Effector CD4-positive, alpha-beta T cell (primary cell): ENCODE results near the gene MYO7A.

Experiments
- DNase-seq: peaks from one replicate; pipeline ENCODE4 v3.0.0-alpha.2; 2020

Gene MYO7A

DNA sequence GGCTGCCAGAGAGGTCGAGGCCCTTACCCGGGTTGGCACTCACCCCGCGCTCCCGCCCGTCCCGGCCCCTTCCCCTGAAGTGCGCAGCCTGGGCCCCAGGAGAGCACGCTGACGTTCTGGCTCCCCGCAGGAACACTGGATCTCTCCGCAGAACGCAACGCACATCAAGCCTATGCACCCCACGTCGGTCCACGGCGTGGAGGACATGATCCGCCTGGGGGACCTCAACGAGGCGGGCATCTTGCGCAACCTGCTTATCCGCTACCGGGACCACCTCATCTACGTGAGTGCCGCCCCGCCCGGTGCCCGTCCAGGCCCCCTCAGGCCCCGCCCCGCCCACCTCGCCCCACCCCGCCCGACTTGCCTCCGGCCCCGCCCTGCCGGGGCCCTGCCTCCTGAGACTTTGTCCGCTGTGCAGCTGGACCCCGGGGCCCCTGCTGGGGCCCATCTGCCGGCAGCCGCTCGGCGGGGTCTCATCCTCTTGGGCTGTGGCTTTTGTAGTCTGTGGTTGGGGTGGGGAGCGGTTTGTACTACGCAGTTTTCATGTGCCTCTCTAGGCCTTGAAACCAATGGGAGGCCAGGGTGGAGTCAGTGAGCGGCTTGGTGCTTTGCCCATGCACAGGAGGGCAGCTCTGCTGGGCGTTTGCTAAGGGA is 19.7 kb downstream of the MYO7A start:
- DNase-seq, result no peak

DNA sequence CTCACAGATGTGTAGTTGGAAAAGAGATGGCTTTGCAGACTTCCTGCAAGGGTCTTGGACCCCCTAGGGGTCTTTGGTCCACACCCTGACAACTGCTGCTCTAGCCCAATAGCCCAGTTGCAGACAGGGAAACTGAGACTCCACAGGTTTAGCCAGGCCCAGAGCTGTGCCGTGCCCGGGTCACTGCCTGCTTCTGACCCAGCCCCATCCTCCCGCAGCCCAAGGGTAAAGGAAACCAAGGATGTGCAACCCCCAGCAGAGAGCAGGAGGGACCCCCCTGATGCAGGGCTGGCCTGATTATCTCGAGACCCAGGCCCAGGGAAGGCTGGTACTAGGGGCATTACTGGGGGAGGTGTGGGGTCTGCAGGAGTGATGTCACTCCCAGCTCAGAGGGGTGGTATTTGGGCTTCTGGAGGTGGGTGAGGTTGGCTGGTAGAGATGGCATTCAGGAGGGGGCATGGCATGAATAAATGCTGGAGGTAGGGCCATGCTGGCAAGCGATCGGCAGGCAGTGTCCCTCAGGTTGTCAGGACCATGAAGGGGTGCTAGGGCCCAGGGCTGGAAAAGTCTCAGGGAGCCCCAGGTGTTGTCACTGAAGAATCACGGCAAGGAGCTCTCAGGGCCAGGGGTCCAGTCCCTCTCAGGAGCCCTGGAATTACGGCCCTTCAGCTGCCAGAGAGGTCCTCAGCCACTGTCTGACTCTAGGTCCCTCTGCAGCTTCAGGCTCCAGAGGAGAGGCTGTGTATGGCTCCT is 21.1 kb downstream of the MYO7A start:
- no peak for DNase-seq

DNA sequence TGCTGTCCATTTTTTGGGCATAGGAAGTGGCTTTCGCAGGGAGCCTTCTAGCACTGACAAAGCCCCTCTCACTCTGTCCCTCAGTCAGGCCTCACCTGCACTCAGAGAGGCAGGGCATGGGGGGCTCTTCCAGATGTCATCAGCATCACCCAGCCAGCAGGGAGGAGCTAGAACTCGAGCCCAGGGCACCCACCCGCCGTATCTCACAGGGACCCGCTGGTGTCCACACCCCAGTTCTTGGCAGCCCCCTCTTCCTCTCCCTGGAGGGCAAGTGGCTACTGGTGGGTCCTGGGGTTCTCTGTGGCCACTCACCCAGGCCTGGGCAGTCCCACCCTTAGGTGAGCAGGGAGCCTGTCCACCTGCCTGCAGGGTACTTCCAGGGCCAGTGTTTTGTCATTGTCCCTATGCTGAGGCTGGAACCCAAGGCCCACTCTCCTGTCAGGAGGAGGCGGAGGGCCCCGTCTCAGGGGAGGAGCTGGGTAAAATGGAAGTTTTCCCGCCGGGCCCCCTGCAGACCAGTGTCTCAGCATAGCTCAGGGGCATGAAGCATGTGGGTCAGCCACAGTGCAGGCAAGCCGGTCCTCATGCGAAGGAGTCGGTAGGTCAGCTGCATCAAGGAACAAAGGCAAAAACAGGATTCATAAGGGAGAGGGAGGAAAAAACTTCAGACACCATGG is 21.8 kb downstream of the MYO7A start:
- DNase-seq, result no peak

DNA sequence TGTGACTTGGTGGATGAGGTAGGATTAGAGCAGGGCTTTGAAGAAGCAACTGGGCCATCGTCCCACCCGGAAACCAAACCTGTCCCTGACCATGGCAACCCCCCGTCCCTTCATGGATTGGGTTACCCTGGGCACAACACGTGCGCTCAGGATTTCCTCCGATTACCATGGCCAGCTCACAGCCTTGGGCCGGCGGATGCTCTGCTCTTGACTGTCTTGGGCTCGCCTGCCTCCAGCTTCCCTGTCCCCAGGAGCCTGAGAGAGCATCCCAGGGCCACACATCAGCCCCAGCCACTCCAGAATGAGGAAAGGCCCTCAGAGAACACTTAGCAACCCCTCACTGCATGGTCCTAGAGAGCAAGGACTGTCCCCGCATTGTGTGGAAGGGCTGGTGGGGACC is 22.8 kb downstream of the MYO7A start:
- no peak for DNase-seq

DNA sequence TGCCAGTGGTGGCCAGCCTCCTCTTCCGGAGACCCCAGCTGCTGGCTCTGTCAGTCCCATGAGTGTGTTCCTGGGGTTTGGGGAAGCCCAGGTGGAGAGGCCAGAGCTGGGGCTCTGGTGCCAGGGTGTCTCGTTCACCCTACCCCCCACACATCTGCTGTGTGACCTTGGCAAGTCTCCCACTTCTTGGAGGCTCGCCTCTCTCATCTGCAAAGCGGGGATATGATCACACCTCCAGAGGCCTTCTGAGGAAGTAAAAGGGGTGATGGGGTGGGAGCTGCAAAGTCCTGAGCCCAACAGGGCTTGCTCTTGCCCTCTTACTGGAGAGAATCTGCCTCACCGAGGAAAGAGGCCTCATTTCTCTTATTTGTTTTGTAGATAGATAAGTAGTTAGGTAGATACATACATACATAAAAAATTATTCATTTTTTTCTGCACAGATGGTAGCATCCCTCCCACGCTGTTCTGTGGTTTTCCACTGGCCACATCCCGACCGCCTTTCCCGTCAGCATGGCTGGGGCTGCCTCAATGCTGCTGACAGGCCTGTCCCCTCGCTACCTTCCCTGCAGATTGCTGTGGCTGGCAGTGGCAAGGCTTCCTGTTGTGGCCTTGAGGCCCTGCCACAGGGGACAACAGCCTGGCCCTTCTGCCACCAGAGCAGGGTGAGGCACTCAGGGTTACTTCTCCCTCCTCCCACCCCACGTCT is 23.9 kb downstream of the MYO7A start:
- DNase-seq, result peak; percentile 20

DNA sequence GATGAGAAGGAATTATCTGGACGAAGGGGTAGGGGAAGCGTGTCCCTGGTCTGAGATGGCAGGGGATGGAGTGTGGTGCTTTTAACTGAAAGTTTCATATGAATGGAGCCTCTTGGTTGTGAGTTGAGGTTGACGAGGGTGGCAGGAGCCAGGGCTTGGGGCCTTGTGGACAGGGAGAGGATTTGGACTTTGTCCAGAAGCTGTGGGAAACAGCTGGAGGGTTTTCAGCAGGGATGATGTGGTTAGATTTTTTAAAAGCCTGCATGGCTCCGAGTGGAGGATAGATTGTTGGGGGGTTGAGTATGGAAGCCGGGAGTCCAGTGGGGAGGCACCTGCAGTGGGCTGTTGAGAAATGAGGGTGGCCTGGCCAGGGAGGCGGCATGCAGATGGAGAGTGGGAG is 24.8 kb downstream of the MYO7A start:
- DNase-seq, result no peak

DNA sequence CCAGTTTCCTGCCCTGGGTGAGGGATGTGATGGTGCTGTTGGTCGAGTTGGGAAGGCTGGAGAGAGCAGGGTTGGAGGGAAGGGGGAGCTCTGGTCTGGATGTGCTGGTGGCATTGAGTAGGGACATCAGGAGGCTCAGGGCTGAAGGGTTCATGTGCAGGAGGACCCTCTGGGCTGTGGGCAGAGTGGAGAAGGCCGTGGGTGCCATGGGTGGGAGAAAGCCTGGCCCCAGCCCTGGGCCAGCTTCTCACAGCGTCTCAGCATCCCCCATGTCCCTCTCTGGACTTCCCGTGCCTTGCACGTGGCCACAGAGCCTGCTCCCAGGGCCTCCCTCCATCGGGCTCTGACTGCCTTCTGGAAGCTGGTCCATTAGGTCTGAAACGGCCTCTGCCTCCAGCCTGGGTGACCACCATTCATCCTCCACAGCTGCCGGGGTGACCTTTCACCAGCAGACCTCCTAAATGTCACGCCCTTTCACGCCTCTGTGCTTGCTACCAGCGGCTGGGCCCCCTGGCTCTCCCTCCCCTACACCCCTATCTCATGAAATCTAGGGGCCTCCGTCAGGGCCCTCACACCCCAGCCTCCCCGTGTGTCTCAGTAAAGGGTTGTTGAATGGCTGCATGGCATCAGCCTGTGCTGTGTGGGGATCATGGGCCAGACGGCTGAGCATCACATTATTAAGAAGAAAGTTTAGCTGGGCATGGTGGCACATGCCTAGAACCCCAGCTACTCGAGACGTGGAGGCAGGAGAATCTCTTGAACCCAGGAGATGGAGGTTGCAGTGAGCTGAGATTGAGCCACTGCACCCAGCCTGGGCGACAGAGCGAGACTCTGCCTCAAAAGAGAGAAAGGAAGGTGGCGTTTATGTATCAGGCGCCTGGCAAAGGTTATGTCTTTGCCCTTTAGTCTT is 25.5 kb downstream of the MYO7A start:
- no peak for DNase-seq

DNA sequence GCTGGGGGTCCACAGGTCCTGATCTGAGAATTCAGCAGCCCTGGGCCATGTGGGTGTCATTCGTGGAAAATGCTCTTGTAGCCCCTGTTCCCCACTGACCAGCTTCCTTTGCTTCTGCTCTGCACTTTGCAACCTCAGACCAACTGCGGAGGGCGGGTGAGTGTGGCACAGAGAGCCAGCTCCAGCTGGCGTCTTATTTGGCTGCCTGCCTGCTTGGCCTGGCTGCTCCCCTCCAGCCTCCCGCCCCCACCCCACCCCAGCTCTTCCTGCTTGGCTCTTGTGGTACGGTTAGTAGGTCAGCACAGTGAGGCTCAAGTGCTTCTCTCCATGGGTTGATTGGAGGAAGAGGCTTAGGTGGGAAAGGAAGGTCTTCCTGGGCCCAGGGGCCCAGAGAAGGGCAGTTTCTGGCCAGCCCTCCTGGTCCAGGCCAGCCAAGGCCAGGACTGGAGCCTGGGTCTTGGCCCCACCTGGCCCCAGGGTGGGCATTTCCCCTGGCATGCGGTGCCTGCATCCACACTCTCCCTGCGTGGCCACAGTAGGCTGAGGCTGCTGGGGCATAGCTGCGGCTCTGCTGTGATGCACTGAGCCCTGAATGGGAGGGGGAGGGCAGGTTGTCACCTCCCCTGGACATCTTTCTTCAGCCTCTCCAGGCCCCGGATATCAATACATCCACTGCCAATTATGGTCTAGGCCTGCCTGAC is 26.5 kb downstream of the MYO7A start:
- no peak for DNase-seq

DNA sequence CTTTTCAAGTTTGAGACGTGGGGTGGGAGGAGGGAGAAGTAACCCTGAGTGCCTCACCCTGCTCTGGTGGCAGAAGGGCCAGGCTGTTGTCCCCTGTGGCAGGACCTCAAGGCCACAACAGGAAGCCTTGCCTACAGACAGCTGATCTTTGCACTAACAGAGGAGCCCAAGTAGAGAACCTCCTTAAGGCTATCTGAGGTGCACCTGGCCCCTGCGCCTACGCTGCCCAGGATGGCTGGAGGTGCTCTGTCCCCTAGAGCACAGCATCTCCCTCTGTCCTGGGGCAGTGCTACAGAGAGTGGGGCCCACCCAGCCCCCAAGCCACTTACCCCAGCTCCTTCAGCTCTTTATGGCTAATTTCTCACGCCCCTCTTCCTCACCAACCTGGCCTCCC is 27.0 kb downstream of the MYO7A start:
- no peak for DNase-seq

DNA sequence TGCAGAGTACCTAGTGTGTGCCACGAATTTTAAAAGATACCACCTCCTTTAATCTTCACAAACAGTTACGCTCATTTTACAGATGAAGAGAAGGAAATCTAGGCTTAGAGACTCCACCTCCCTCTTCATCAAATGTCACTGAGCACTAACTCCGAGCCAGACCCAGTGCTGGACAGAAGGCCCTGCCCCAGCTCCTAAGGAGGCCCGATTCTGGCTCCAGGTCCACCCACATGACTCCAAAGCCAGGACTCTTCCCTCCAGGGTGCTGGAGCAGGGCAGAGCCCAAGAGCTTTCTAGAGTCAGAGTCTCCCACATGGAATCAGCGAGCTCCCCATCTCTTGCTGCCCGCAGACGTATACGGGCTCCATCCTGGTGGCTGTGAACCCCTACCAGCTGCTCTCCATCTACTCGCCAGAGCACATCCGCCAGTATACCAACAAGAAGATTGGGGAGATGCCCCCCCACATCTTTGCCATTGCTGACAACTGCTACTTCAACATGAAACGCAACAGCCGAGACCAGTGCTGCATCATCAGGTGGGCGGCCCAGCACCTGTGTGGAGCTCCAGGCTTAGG is 27.6 kb downstream of the MYO7A start:
- DNase-seq, result no peak

DNA sequence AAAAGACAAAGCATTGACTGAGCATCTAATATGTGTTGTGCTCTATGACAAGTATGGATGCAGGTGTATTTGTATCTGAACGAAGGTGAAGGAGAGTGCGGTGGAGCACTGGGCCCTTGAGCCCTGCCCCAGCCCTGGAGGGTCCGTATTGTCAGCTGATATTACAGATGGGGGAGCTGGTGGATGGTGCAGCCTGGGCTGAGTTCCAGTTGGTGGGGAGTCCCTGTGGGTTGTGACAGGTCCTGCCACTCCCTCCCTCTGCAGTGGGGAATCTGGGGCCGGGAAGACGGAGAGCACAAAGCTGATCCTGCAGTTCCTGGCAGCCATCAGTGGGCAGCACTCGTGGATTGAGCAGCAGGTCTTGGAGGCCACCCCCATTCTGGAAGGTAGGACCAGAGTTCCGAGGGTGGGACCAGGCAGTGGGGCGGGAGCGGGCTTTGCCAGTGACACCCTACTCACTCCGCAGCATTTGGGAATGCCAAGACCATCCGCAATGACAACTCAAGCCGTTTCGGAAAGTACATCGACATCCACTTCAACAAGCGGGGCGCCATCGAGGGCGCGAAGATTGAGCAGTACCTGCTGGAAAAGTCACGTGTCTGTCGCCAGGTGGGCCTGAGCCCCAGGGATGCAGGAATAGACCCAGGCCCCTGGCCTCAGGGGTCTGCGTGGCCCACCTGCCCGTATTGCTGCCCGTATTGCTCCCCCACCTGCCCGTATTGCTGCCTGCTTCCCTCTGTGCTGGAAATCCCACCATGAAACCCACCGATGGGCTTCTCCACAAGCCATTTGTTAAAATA is 28.6 kb downstream of the MYO7A start:
- DNase-seq, result no peak

DNA sequence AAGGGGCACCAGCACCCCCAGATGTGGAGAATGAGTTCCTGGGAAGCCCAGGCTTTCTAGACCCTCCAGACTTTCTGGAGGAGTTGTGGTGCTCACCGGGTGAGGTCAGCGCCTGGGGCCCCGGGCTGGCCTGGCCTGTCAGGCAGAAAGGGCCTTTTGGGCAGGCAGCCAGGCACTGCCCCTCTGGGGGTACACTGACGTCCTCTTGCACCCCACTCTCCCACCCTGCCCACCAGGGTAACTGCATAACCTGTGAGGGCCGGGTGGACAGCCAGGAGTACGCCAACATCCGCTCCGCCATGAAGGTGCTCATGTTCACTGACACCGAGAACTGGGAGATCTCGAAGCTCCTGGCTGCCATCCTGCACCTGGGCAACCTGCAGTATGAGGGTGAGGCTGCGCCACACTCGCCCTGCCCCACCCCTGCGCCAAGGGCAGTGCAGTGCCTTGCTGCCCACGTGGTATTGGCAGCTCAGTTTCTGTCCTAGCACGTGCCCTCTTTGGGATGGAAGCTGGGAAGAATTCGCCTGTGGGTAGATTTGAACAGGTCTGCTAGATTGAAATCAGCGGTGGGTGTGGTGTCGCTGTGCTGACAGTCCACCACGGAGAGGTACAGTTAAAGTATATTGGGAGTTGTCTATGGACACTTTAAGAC is 30.1 kb downstream of the MYO7A start:
- DNase-seq, result no peak

DNA sequence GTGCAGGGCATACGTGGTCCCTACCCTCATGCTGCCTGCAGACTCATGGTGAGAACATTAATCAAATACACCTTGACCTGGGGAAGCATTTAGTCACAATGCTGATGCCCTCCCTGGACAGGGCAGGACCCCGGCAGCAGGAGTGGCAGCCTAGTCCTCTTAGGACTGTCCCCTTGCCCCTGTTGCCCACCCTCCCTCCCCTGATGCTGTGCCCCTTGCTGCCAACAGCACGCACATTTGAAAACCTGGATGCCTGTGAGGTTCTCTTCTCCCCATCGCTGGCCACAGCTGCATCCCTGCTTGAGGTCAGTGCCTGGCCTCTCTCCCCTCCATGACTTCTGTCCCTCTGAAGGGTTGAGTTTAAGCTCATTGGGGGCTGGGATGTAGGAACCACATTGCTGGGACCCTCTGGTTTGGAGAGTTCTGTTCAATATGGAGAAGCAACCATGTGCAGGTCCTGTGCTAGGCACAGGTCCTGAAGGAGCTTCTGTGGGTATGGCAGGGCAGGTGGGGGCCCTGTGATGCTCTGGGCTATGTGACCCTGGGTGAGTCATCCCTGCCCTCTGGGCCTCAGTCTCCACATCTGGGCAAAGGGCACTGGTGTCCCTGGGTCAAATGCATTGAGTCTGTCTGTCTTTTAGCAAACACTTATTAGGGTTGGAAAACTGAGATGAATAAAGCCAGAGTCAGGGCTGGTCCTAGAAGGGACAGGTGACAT is 31.3 kb downstream of the MYO7A start:
- DNase-seq, result no peak

DNA sequence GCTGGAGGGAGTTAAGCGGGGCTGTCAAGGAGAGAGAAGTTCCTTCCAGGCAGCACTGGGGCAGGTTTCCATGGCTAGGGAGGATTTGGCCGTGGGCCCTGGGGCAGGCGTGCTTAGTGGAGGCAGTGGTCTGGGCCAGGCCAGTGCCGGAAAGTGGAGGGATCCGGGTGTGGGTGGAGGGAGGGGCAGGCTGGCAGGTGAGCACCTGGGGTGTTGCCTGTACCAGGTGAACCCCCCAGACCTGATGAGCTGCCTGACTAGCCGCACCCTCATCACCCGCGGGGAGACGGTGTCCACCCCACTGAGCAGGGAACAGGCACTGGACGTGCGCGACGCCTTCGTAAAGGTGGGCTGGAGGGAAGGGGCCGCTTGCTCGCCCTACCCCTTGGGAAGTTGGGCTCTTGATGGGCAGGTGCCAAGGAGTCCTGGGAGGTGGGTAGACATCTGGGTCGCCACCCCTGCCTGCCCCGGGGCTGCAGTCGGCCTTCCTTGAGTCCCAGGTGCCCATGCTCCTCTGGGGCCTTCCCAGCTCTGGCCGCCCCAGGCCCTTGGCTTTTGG is 32.0 kb downstream of the MYO7A start:
- DNase-seq, result no peak

DNA sequence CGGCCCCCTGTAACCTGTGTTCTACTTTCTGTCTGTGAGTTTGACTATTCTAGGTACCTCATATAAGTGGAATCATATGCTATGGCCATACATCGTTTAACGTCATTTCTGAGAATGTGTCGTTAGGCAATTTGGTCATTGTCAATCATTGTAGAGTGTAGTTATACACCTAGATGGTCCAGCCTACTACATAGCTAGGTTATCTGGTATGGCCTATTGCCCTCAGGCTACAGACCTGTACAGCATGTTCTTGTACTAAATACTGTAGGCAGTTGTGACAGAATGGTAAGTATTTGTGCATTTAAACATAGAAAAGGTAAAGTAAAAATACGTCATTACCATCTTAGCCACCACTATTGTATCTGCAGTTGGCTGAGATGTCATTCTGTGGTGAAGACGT is 35.2 kb downstream of the MYO7A start:
- DNase-seq, result no peak

DNA sequence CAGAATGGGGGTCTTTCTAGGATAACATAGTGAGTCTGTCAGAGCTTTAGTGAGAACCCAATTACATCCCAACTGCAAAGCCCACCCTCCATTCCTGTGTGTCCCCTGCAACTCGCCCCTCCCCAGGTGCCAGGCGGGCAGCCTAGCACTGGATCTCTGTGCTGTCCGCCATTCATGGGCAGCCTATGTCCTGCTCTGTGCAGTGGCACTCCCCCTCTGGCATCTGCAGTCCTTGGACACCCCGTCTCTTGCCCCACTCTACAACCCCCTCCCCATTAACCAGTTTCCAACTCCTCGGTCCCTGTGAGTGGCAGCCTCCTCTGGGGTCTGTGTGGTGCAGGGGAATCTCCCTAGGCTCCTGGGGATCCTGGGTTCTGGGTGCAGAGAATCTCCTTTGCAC is 37.0 kb downstream of the MYO7A start:
- no peak for DNase-seq

DNA sequence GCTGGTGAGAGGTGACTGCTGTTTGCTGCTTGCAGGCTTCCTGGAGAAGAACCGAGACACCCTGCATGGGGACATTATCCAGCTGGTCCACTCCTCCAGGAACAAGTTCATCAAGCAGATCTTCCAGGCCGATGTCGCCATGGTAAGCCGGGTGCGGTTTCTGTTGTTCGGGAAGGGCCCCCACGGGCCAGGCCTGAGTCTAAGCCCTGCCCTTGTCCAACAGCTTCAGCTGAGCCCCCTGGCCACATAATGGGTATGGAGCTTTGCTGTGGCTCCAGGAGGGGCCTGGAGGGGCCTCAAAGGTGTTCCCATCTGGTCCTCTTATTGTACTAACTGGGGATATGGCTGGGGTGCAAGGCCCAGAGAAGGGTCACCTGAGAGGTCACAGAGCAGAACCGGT is 38.0 kb downstream of the MYO7A start:
- no peak for DNase-seq

DNA sequence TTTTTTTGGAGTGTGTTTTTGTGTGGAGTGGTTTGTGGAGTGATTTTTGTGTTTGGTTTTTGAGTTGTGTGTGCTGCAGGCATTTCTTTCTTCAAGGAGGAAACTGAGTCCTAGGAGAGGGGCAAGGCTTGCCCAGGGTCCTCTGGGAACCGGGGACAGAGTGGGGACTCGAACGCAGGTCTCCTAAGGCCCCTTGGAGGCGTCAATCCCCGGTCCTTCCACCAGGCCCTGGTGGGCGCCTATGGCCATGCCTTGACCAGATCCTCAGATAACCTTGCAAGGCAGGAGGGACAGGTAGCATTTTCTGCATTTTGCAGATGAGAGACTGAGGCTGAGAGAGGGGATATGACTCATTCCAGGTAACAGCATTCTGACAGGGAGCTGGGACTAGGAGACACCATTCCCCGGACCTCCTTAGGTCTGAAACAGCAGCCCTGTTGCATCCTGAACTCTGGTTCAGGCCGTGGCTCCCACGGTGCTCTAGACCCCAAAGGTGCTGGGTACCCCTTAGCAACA is 39.1 kb downstream of the MYO7A start:
- DNase-seq, result no peak

DNA sequence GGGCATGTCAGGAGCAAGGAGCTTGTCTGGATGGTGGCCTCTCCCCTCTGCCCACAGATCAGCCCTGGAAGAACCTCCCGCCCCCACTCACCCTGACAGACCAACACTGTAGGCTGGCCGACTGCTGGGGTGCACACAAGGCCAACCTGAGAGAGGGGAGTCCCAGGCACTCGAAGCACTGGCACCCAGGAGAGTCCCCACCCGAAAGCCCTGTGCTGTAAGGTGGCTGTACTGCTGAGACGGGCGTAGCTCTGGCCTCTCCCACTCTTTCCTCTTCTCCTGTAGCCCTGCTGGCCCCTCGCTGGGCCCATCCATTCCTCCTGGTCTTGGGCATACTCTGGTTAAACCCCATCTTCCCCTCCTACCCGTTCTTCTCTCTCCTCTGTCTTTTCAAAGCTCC is 39.7 kb downstream of the MYO7A start:
- DNase-seq, result no peak
